Measurements from ENCODE around the gene ERBB4.
"Not testable (repeated sequence)": the region's sequence is repeated elsewhere in the genome, so short reads cannot be mapped to it uniquely, and the experiment has no call there.

ERBB4 gene

GRCh38 chr2:212022966-212023365, 515.6 kb downstream of the ERBB4 start:
- Mint-ChIP-seq H3K36me3 (ENCODE audit: low read depth) (no peaks in the 10 kb centered on the region), H3K9me3 (no peaks in the 10 kb centered on the region), H3K4me1 (ENCODE audit: low read depth) (no peaks in the 10 kb centered on the region), H3K27me3 (ENCODE audit: low read depth) (no peaks in the 10 kb centered on the region), H3K4me3 (no peak overlapping the region), H3K27ac (no peak overlapping the region)
- no peak for DNase-seq (ENCODE audit: low spot score)

GRCh38 chr2:212021947-212022346, 516.7 kb downstream of the ERBB4 start:
- DNase-seq (ENCODE audit: low spot score): no peak
- Mint-ChIP-seq H3K9me3 (no peaks in the 10 kb centered on the region), H3K27me3 (ENCODE audit: low read depth) (no peaks in the 10 kb centered on the region), H3K4me3 (no peak overlapping the region), H3K36me3 (ENCODE audit: low read depth) (no peaks in the 10 kb centered on the region), H3K27ac (no peak overlapping the region), H3K4me1 (ENCODE audit: low read depth) (no peaks in the 10 kb centered on the region)

GRCh38 chr2:212015588-212015987, 523.0 kb downstream of the ERBB4 start:
- no peak for DNase-seq (ENCODE audit: low spot score)
- Mint-ChIP-seq H3K27me3 (ENCODE audit: low read depth) (no peaks in the 10 kb centered on the region), H3K9me3 (peaks cover 8% of the 10 kb centered on the region), H3K27ac (no peak overlapping the region), H3K36me3 (ENCODE audit: low read depth) (no peaks in the 10 kb centered on the region), H3K4me3 (no peak overlapping the region), H3K4me1 (ENCODE audit: low read depth) (no peaks in the 10 kb centered on the region)

- Mint-ChIP-seq H3K27me3 (ENCODE audit: low read depth) (no peaks in the 10 kb centered on the region), H3K27ac (no peak overlapping the region), H3K9me3 (peaks cover 8% of the 10 kb centered on the region), H3K4me1 (ENCODE audit: low read depth) (no peaks in the 10 kb centered on the region), H3K4me3 (no peak overlapping the region), H3K36me3 (ENCODE audit: low read depth) (no peaks in the 10 kb centered on the region)
- DNase-seq (ENCODE audit: low spot score): no peak
Observed at GRCh38 chr2:212013626-212014025, 525.0 kb downstream of the ERBB4 start.

- not testable (repeated sequence) for H3K27ac Mint-ChIP-seq; H3K4me3 Mint-ChIP-seq; H3K36me3 Mint-ChIP-seq (ENCODE audit: low read depth); H3K9me3 Mint-ChIP-seq; H3K27me3 Mint-ChIP-seq (ENCODE audit: low read depth); DNase-seq (ENCODE audit: low spot score); H3K4me1 Mint-ChIP-seq (ENCODE audit: low read depth)
Observed at GRCh38 chr2:212010305-212010704, 528.3 kb downstream of the ERBB4 start.

GRCh38 chr2:212007972-212008371, 530.6 kb downstream of the ERBB4 start:
- no peak for DNase-seq (ENCODE audit: low spot score)
- no peak overlapping the region for H3K4me3 Mint-ChIP-seq
- H3K36me3 Mint-ChIP-seq (ENCODE audit: low read depth): no peaks in the 10 kb centered on the region
- H3K4me1 Mint-ChIP-seq (ENCODE audit: low read depth): no peaks in the 10 kb centered on the region
- H3K27me3 Mint-ChIP-seq (ENCODE audit: low read depth): no peaks in the 10 kb centered on the region
- no peak overlapping the region for H3K27ac Mint-ChIP-seq
- H3K9me3 Mint-ChIP-seq: no peaks in the 10 kb centered on the region

GRCh38 chr2:212005085-212005671, 533.4 kb downstream of the ERBB4 start:
- no peak overlapping the region for H3K27ac Mint-ChIP-seq
- no peaks in the 10 kb centered on the region for H3K4me1 Mint-ChIP-seq (ENCODE audit: low read depth)
- H3K4me3 Mint-ChIP-seq: no peak overlapping the region
- no peaks in the 10 kb centered on the region for H3K27me3 Mint-ChIP-seq (ENCODE audit: low read depth)
- H3K9me3 Mint-ChIP-seq: no peaks in the 10 kb centered on the region
- DNase-seq (ENCODE audit: low spot score): no peak
- no peaks in the 10 kb centered on the region for H3K36me3 Mint-ChIP-seq (ENCODE audit: low read depth)

- H3K27ac Mint-ChIP-seq: no peak overlapping the region
- no peaks in the 10 kb centered on the region for H3K4me1 Mint-ChIP-seq (ENCODE audit: low read depth)
- no peaks in the 10 kb centered on the region for H3K9me3 Mint-ChIP-seq
- H3K4me3 Mint-ChIP-seq: no peak overlapping the region
- H3K27me3 Mint-ChIP-seq (ENCODE audit: low read depth): no peaks in the 10 kb centered on the region
- no peak for DNase-seq (ENCODE audit: low spot score)
- H3K36me3 Mint-ChIP-seq (ENCODE audit: low read depth): no peaks in the 10 kb centered on the region
Observed at GRCh38 chr2:212001325-212001724, 537.3 kb downstream of the ERBB4 start.

GRCh38 chr2:211996857-211997256, 541.7 kb downstream of the ERBB4 start:
- H3K27me3 Mint-ChIP-seq (ENCODE audit: low read depth): no peaks in the 10 kb centered on the region
- H3K9me3 Mint-ChIP-seq: no peaks in the 10 kb centered on the region
- no peaks in the 10 kb centered on the region for H3K4me1 Mint-ChIP-seq (ENCODE audit: low read depth)
- DNase-seq (ENCODE audit: low spot score): no peak
- H3K4me3 Mint-ChIP-seq: no peak overlapping the region
- no peaks in the 10 kb centered on the region for H3K36me3 Mint-ChIP-seq (ENCODE audit: low read depth)
- H3K27ac Mint-ChIP-seq: no peak overlapping the region

GRCh38 chr2:211994806-211995205, 543.8 kb downstream of the ERBB4 start:
- Mint-ChIP-seq H3K4me3 (no peak overlapping the region), H3K4me1 (ENCODE audit: low read depth) (no peaks in the 10 kb centered on the region), H3K36me3 (ENCODE audit: low read depth) (no peaks in the 10 kb centered on the region), H3K27me3 (ENCODE audit: low read depth) (no peaks in the 10 kb centered on the region), H3K9me3 (no peaks in the 10 kb centered on the region), H3K27ac (no peak overlapping the region)
- no peak for DNase-seq (ENCODE audit: low spot score)

- Mint-ChIP-seq H3K27ac (no peak overlapping the region), H3K36me3 (ENCODE audit: low read depth) (no peaks in the 10 kb centered on the region), H3K4me1 (ENCODE audit: low read depth) (no peaks in the 10 kb centered on the region), H3K27me3 (ENCODE audit: low read depth) (no peaks in the 10 kb centered on the region), H3K4me3 (no peak overlapping the region), H3K9me3 (no peaks in the 10 kb centered on the region)
- DNase-seq (ENCODE audit: low spot score): no peak
Observed at GRCh38 chr2:211990335-211990734, 548.3 kb downstream of the ERBB4 start.

- Mint-ChIP-seq H3K9me3 (no peaks in the 10 kb centered on the region), H3K36me3 (ENCODE audit: low read depth) (no peaks in the 10 kb centered on the region), H3K27ac (no peak overlapping the region), H3K27me3 (ENCODE audit: low read depth) (no peaks in the 10 kb centered on the region), H3K4me1 (ENCODE audit: low read depth) (no peaks in the 10 kb centered on the region), H3K4me3 (no peak overlapping the region)
- no peak for DNase-seq (ENCODE audit: low spot score)
Observed at GRCh38 chr2:211986313-211986712, 552.3 kb downstream of the ERBB4 start.

GRCh38 chr2:211985393-211985792, 553.2 kb downstream of the ERBB4 start:
- no peaks in the 10 kb centered on the region for H3K4me1 Mint-ChIP-seq (ENCODE audit: low read depth)
- DNase-seq (ENCODE audit: low spot score): no peak
- H3K27me3 Mint-ChIP-seq (ENCODE audit: low read depth): no peaks in the 10 kb centered on the region
- H3K9me3 Mint-ChIP-seq: no peaks in the 10 kb centered on the region
- H3K27ac Mint-ChIP-seq: no peak overlapping the region
- H3K4me3 Mint-ChIP-seq: no peak overlapping the region
- H3K36me3 Mint-ChIP-seq (ENCODE audit: low read depth): no peaks in the 10 kb centered on the region

GRCh38 chr2:211982162-211982561, 556.4 kb downstream of the ERBB4 start:
- Mint-ChIP-seq H3K4me3 (no peak overlapping the region), H3K27me3 (ENCODE audit: low read depth) (no peaks in the 10 kb centered on the region), H3K27ac (no peak overlapping the region), H3K4me1 (ENCODE audit: low read depth) (no peaks in the 10 kb centered on the region), H3K9me3 (no peaks in the 10 kb centered on the region), H3K36me3 (ENCODE audit: low read depth) (no peaks in the 10 kb centered on the region)
- no peak for DNase-seq (ENCODE audit: low spot score)

GRCh38 chr2:211981451-211981850, 557.2 kb downstream of the ERBB4 start:
- DNase-seq (ENCODE audit: low spot score): no peak
- no peaks in the 10 kb centered on the region for H3K27me3 Mint-ChIP-seq (ENCODE audit: low read depth)
- H3K4me3 Mint-ChIP-seq: no peak overlapping the region
- no peaks in the 10 kb centered on the region for H3K9me3 Mint-ChIP-seq
- H3K36me3 Mint-ChIP-seq (ENCODE audit: low read depth): no peaks in the 10 kb centered on the region
- no peaks in the 10 kb centered on the region for H3K4me1 Mint-ChIP-seq (ENCODE audit: low read depth)
- no peak overlapping the region for H3K27ac Mint-ChIP-seq
